Activated CD4-positive, alpha-beta T cell treated with anti-CD3 and anti-CD28 coated beads, Interleukin-2, Interleukin-6, amounts not matched to agents 100 ng/mL and 50 ng/mL, durations not matched to agents 16 hours and 8 hours (primary cell): ENCODE data around the gene SUSD6.
A peak's percentile ranks its signal among the peaks of the same experiment; 100 is the strongest.

Experiments used
- DNase-seq: peaks from one replicate; pipeline ENCODE4 v3.0.0-alpha.2; 2020

Gene SUSD6

GRCh38 chr14:69674546-69675244 lies 63.3 kb downstream of the SUSD6 start:
- peak; percentile 66 for DNase-seq

- DNase-seq, result no peak
Measured at GRCh38 chr14:69675245-69675583, 63.8 kb downstream of the SUSD6 start.

- peak; percentile 92 for DNase-seq
Measured at GRCh38 chr14:69675877-69676416, 64.6 kb downstream of the SUSD6 start.

- peak; percentile 68 for DNase-seq
Measured at GRCh38 chr14:69676723-69677122, 65.3 kb downstream of the SUSD6 start.

GRCh38 chr14:69680297-69680696 lies 68.9 kb downstream of the SUSD6 start:
- DNase-seq, result no peak

- no peak for DNase-seq
Measured at GRCh38 chr14:69682136-69682535, 70.7 kb downstream of the SUSD6 start.

- peak; percentile 65 for DNase-seq
Measured at GRCh38 chr14:69682621-69683263, 71.3 kb downstream of the SUSD6 start.

- DNase-seq, result peak; percentile 72
Measured at GRCh38 chr14:69683971-69684370, 72.6 kb downstream of the SUSD6 start.

GRCh38 chr14:69684461-69685217 lies 73.2 kb downstream of the SUSD6 start:
- no peak for DNase-seq

- DNase-seq, result peak; percentile 92
Measured at GRCh38 chr14:69685218-69685616, 73.8 kb downstream of the SUSD6 start.

GRCh38 chr14:69685716-69686115 lies 74.3 kb downstream of the SUSD6 start:
- DNase-seq, result peak; percentile 82

GRCh38 chr14:69687606-69688298 lies 76.4 kb downstream of the SUSD6 start:
- DNase-seq, result no peak

GRCh38 chr14:69688299-69688649 lies 76.9 kb downstream of the SUSD6 start:
- no peak for DNase-seq

GRCh38 chr14:69690042-69690441 lies 78.6 kb downstream of the SUSD6 start:
- no peak for DNase-seq

GRCh38 chr14:69692594-69692993 lies 81.2 kb downstream of the SUSD6 start:
- no peak for DNase-seq

- no peak for DNase-seq
Measured at GRCh38 chr14:69693145-69693544, 81.7 kb downstream of the SUSD6 start.

GRCh38 chr14:69693801-69694729 lies 82.7 kb downstream of the SUSD6 start:
- DNase-seq, result no peak

GRCh38 chr14:69694730-69695281 lies 83.4 kb downstream of the SUSD6 start:
- no peak for DNase-seq

GRCh38 chr14:69695322-69696203 lies 84.2 kb downstream of the SUSD6 start:
- no peak for DNase-seq

GRCh38 chr14:69696204-69696527 lies 84.8 kb downstream of the SUSD6 start:
- DNase-seq, result no peak
